Left ventricle myocardium inferior (tissue), 1 donor: ENCODE results near the gene OLAH. TPM values are rescaled to one million over a fixed set of nuclear protein-coding genes. Genes with fewer than 3 reads are reported as not detected.

Source experiments
- DNase-seq: peaks from one replicate; pipeline ENCODE4 v3.0.0-alpha.2; 2020
- H3K27ac ChIP-seq: fragments of 200-600 bp; replicated peaks from 2 replicates; pipeline ENCODE4 v1.8.0; 2021
- H3K27me3 ChIP-seq: fragments of 200-600 bp; 2 replicates; pipeline ENCODE4 v1.8.0; 2021; ENCODE audit warnings: low read depth
- H3K36me3 ChIP-seq: fragments of 200-600 bp; 2 replicates; pipeline ENCODE4 v1.8.0; 2021
- H3K4me1 ChIP-seq: fragments of 200-600 bp; 2 replicates; pipeline ENCODE4 v1.8.0; 2021
- H3K4me3 ChIP-seq: fragments of 200-600 bp; 2 replicates; pipeline ENCODE4 v1.8.0; 2021; ENCODE audit warnings: mild to moderate bottlenecking, moderate library complexity
- H3K9me3 ChIP-seq: fragments of 200-600 bp; replicated peaks from 2 replicates; pipeline ENCODE4 v1.8.0; 2021
- intact Hi-C: fragments of 100-400 bp; cut with micrococcal nuclease; formaldehyde crosslinking; loops from one replicate; pipeline ENCODE4 v1.11.0; 2022
- total RNA-seq: library from RNA; stranded (reverse); fragmentation: NEBNext Ultra II Directional; extraction: Animal tissue kit (Norgen Biotek cat#: 25700); gene quantifications from one replicate; pipeline ENCODE4 v1.2.1, GENCODE V29; 2021
- TF ChIP-seq, protein P1 (sequence below): fragments of 200-600 bp; IDR thresholded peaks from 2 replicates; pipeline ENCODE4 v1.8.0; 2021; ENCODE audit warnings: antibody characterized with exemption, mild to moderate bottlenecking, borderline replicate concordance
- donor health status: DM: no; HTN: yes; CAD: no; lungs with severe emphysema.

OLAH gene
- total RNA-seq, 1 donor from 2014 or later: not detected

DNA sequence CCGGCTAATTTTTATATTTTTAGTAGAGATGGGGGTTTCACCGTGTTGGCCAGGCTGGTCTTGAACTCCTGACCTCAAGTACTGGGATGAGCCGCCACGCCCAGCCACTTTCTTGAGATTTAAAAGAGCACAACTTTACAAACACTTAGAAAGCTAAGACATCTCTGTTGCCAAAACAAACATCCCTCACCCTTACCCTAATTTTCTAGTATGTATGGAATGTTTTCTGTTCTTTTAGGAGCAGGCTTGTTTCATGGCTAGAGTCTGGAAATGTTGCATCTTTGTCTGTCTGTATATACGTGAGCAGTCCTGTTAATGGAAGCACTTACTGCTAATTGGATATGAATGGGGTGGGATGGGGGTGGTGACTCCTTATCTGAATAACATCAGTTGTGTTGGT is 2.9 kb downstream of the OLAH start:
- no peak overlapping the region for H3K4me3 ChIP-seq
- no peaks in the 10 kb centered on the region for H3K36me3 ChIP-seq
- no peak overlapping the region for H3K27ac ChIP-seq
- TF ChIP-seq, protein P1, sequence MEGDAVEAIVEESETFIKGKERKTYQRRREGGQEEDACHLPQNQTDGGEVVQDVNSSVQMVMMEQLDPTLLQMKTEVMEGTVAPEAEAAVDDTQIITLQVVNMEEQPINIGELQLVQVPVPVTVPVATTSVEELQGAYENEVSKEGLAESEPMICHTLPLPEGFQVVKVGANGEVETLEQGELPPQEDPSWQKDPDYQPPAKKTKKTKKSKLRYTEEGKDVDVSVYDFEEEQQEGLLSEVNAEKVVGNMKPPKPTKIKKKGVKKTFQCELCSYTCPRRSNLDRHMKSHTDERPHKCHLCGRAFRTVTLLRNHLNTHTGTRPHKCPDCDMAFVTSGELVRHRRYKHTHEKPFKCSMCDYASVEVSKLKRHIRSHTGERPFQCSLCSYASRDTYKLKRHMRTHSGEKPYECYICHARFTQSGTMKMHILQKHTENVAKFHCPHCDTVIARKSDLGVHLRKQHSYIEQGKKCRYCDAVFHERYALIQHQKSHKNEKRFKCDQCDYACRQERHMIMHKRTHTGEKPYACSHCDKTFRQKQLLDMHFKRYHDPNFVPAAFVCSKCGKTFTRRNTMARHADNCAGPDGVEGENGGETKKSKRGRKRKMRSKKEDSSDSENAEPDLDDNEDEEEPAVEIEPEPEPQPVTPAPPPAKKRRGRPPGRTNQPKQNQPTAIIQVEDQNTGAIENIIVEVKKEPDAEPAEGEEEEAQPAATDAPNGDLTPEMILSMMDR: no peak
- intact Hi-C loops: no loop called here
- H3K4me1 ChIP-seq: no peaks in the 10 kb centered on the region
- DNase-seq: no peak
- H3K27me3 ChIP-seq: peaks cover 3% of the 10 kb centered on the region
- peaks cover 7% of the 10 kb centered on the region for H3K9me3 ChIP-seq

- DNase-seq: no peak
- Histone ChIP-seq H3K9me3 (peaks cover 7% of the 10 kb centered on the region), H3K27ac (no peak overlapping the region), H3K4me1 (no peaks in the 10 kb centered on the region), H3K4me3 (no peak overlapping the region), H3K27me3 (peaks cover 3% of the 10 kb centered on the region), H3K36me3 (no peaks in the 10 kb centered on the region)
- intact Hi-C loops: no loop called here
- TF ChIP-seq, protein P1: no peak
Observed at GRCh38 chr10:15049533-15049932, 5.8 kb downstream of the OLAH start.

- no peak for DNase-seq
- Histone ChIP-seq H3K4me3 (no peak overlapping the region), H3K9me3 (peaks cover 11% of the 10 kb centered on the region), H3K36me3 (no peaks in the 10 kb centered on the region), H3K27me3 (peaks cover 3% of the 10 kb centered on the region), H3K4me1 (no peaks in the 10 kb centered on the region), H3K27ac (no peak overlapping the region)
- intact Hi-C loops: no loop called here
- TF ChIP-seq, protein P1: no peak
Observed at GRCh38 chr10:15052121-15052520, 8.4 kb downstream of the OLAH start.

GRCh38 chr10:15053061-15053460 is 9.3 kb downstream of the OLAH start:
- Histone ChIP-seq H3K4me1 (no peaks in the 10 kb centered on the region), H3K36me3 (no peaks in the 10 kb centered on the region), H3K27ac (no peak overlapping the region), H3K4me3 (no peak overlapping the region), H3K27me3 (peaks cover 3% of the 10 kb centered on the region), H3K9me3 (peaks cover 11% of the 10 kb centered on the region)
- intact Hi-C loops: no loop called here
- TF ChIP-seq, protein P1: no peak
- no peak for DNase-seq

- H3K27me3 ChIP-seq: peaks cover 4% of the 10 kb centered on the region
- H3K9me3 ChIP-seq: peaks cover 37% of the 10 kb centered on the region
- TF ChIP-seq, protein P1: no peak
- no peak overlapping the region for H3K27ac ChIP-seq
- H3K36me3 ChIP-seq: no peaks in the 10 kb centered on the region
- no peaks in the 10 kb centered on the region for H3K4me1 ChIP-seq
- intact Hi-C loops: no loop called here
- no peak overlapping the region for H3K4me3 ChIP-seq
- no peak for DNase-seq
Observed at GRCh38 chr10:15058689-15059088, 14.9 kb downstream of the OLAH start.

GRCh38 chr10:15059914-15060313 is 16.2 kb downstream of the OLAH start:
- H3K4me1 ChIP-seq: no peaks in the 10 kb centered on the region
- no peak overlapping the region for H3K4me3 ChIP-seq
- H3K27me3 ChIP-seq: peaks cover 4% of the 10 kb centered on the region
- no peak overlapping the region for H3K27ac ChIP-seq
- DNase-seq: no peak
- H3K36me3 ChIP-seq: no peaks in the 10 kb centered on the region
- intact Hi-C loops: no loop called here
- H3K9me3 ChIP-seq: peaks cover 28% of the 10 kb centered on the region
- TF ChIP-seq, protein P1: no peak
